Stimulated activated CD4-positive, alpha-beta T cell treated with anti-CD3 and anti-CD28 coated beads, Interleukin-2, amount 100 ng/mL, for 48 hours (primary cell): ENCODE data around the gene SNAPC1.
"Not testable (repeated sequence)": the region's sequence is repeated elsewhere in the genome, so short reads cannot be mapped to it uniquely, and the experiment has no call there.

Source experiments
- DNase-seq, 2 donors: peaks; one replicate each; pipeline ENCODE4 v3.0.0-alpha.2; 2020

SNAPC1 gene

GRCh38 chr14:61750708-61751474 lies 11.3 kb upstream of the SNAPC1 start:
- peak; percentile 76 to 82 for DNase-seq

- no peak for DNase-seq
These were observed 10.7 kb upstream of the SNAPC1 start for GRCh38 chr14:61751475-61751989.

- DNase-seq: no peak
These were observed 9.6 kb upstream of the SNAPC1 start for GRCh38 chr14:61752626-61753025.

GRCh38 chr14:61753631-61754030 lies 8.6 kb upstream of the SNAPC1 start:
- no peak for DNase-seq

GRCh38 chr14:61754627-61755381 lies 7.4 kb upstream of the SNAPC1 start:
- DNase-seq: no peak

- not testable (repeated sequence) for DNase-seq
These were observed 6.9 kb upstream of the SNAPC1 start for GRCh38 chr14:61755382-61755742.

- no peak for DNase-seq
These were observed 6.1 kb upstream of the SNAPC1 start for GRCh38 chr14:61756135-61756534.

- no peak for DNase-seq
These were observed 2.3 kb upstream of the SNAPC1 start for GRCh38 chr14:61759878-61760277.

- no peak for DNase-seq
These were observed 663 bp upstream of the SNAPC1 start for GRCh38 chr14:61761557-61761956.

GRCh38 chr14:61764342-61765122 lies 2.3 kb downstream of the SNAPC1 start:
- DNase-seq: no peak

GRCh38 chr14:61765225-61765943 lies 3.2 kb downstream of the SNAPC1 start:
- no peak for DNase-seq

- DNase-seq: no peak
These were observed 3.9 kb downstream of the SNAPC1 start for GRCh38 chr14:61766151-61766550.

GRCh38 chr14:61768240-61768639 lies 6.0 kb downstream of the SNAPC1 start:
- no peak for DNase-seq

- DNase-seq: no peak
These were observed 7.7 kb downstream of the SNAPC1 start for GRCh38 chr14:61769893-61770292.

GRCh38 chr14:61774861-61775260 lies 12.6 kb downstream of the SNAPC1 start:
- DNase-seq: no peak

- DNase-seq: no peak
These were observed 17.9 kb downstream of the SNAPC1 start for GRCh38 chr14:61780125-61780524.

- no peak for DNase-seq
These were observed 35.1 kb downstream of the SNAPC1 start for GRCh38 chr14:61797309-61797708.

- DNase-seq: no peak
These were observed 39.9 kb downstream of the SNAPC1 start for GRCh38 chr14:61802010-61802568.

- no peak for DNase-seq
These were observed 41.5 kb downstream of the SNAPC1 start for GRCh38 chr14:61803755-61804154.

GRCh38 chr14:61805451-61805850 lies 43.2 kb downstream of the SNAPC1 start:
- DNase-seq: no peak

GRCh38 chr14:61811882-61812346 lies 49.7 kb downstream of the SNAPC1 start:
- DNase-seq: no peak
